DOHH2 (cell line): ENCODE measurements around the gene TMCC1.

Experiments
- H3F3A ChIP-seq: fragments of 200-600 bp; sonication (generic), shearing (Covaris generic); 2 replicates; pipeline ENCODE4 v1.6.0; 2016; ENCODE audit warnings: antibody characterized with exemption, mild to moderate bottlenecking; ENCODE audit not compliant: control insufficient read depth, insufficient read depth
- H3K27ac ChIP-seq: fragments of 200-600 bp; sonication (generic); 2 replicates; pipeline ENCODE4 v1.5.1; 2014; ENCODE audit warnings: low read depth, mild to moderate bottlenecking, low read length, moderate library complexity
- H3K27me3 ChIP-seq: fragments of 200-600 bp; sonication (generic); 2 replicates; pipeline ENCODE4 v1.6.1; 2014; ENCODE audit warnings: mild to moderate bottlenecking, low read length, mixed read lengths; ENCODE audit not compliant: control insufficient read depth
- H3K36me3 ChIP-seq: fragments of 200-600 bp; sonication (generic); 2 replicates; pipeline ENCODE4 v1.6.1; 2014; ENCODE audit warnings: mild to moderate bottlenecking, low read length, moderate library complexity, mixed read lengths; ENCODE audit not compliant: control insufficient read depth
- H3K4me1 ChIP-seq: fragments of 200-600 bp; sonication (generic); 2 replicates; pipeline ENCODE4 v1.6.1; 2014; ENCODE audit warnings: mild to moderate bottlenecking, low read length, mixed read lengths; ENCODE audit not compliant: control insufficient read depth
- H3K4me2 ChIP-seq: fragments of 200-600 bp; sonication (generic); 2 replicates; pipeline ENCODE4 v1.6.0; 2014; ENCODE audit warnings: mild to moderate bottlenecking, low read length, moderate library complexity
- H3K4me3 ChIP-seq: fragments of 200-600 bp; sonication (generic); 2 replicates; pipeline ENCODE4 v1.5.1; 2014; ENCODE audit warnings: mild to moderate bottlenecking, low read length, mixed read lengths
- H3K79me2 ChIP-seq: fragments of 200-600 bp; sonication (generic); 2 replicates; pipeline ENCODE4 v1.6.1; 2014; ENCODE audit warnings: mild to moderate bottlenecking, low read length, mixed read lengths; ENCODE audit not compliant: control insufficient read depth
- H3K9me2 ChIP-seq: fragments of 200-600 bp; sonication (generic); replicated peaks from 2 replicates; pipeline ENCODE4 v1.6.1; 2014; ENCODE audit warnings: mild to moderate bottlenecking, low read length, mixed read lengths; ENCODE audit not compliant: control insufficient read depth
- H3K9me3 ChIP-seq: fragments of 200-600 bp; sonication (generic); 2 replicates; pipeline ENCODE4 v1.6.1; 2014; ENCODE audit warnings: antibody characterized with exemption, low read length, mixed read lengths; ENCODE audit not compliant: control insufficient read depth, insufficient read depth
- H4K20me1 ChIP-seq: fragments of 200-600 bp; sonication (generic); 2 replicates; pipeline ENCODE4 v1.6.0; 2014; ENCODE audit warnings: low read depth, mild to moderate bottlenecking, antibody characterized with exemption, low read length, moderate library complexity; ENCODE audit not compliant: control insufficient read depth, insufficient read depth
- EZH2phosphoT487 ChIP-seq: fragments of 200-600 bp; sonication (generic); IDR thresholded peaks from 2 replicates; pipeline ENCODE4 v1.6.1; 2017; ENCODE audit warnings: borderline replicate concordance, mild to moderate bottlenecking, antibody characterized with exemption, low read length, moderate library complexity, mixed read lengths
- TF ChIP-seq, protein P1 (sequence below): fragments of 200-600 bp; sonication (generic); IDR thresholded peaks from one replicate; pipeline ENCODE4 v1.5.1; 2014; ENCODE audit warnings: antibody characterized with exemption, mild to moderate bottlenecking, low read depth, low read length; ENCODE audit not compliant: poor library complexity, severe bottlenecking

The TMCC1 gene

DNA sequence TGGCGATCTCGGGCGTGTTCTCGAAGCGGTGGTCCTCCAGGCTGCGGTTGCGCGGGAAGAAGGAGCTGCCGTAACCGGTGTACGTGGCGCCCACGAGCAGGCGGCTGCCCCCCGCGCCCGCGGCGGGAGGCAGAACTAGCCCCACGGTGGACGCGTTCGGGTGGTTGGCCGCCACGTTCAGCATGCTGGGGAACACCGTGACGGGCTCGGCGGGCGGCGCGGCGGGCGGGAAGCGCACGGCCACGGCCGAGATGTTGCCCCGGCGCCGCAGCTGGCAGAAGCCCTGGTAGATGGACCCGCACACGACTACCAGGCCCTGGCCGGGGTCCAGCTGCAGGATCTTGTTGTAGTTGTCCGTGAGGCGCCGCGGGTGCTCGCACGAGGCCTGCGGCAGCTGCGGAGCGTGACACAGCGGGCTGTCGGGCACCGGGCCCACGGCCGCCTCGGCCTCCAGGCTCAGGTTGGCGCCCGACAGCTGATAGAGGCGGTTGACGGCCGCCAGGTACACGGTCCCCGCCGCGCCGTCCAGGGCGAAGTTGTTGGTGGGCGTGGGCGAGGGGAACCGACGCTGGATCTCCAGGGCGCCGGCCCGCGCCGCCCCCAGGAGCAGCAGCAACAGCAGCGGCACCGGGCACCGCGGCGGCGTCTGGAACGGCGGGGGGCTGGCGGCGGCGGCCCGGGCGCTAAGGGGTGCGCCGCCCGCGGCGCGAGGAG is 287.4 kb downstream of the TMCC1 start:
- H3K36me3 ChIP-seq, result no peaks in the 10 kb centered on the region
- no peaks in the 10 kb centered on the region for H3K9me2 ChIP-seq
- peak overlapping the region; percentile 81 for H3K4me2 ChIP-seq
- H3K27ac ChIP-seq, result no peak overlapping the region
- peak overlapping the region; percentile 73 for H3K4me3 ChIP-seq
- H3K9me3 ChIP-seq, result no peaks in the 10 kb centered on the region
- H3K4me1 ChIP-seq, result peaks cover 29% of the 10 kb centered on the region
- TF ChIP-seq EZH2phosphoT487, result peak; percentile 41; the same call in 1 of the 2 replicates
- TF ChIP-seq, protein P1, sequence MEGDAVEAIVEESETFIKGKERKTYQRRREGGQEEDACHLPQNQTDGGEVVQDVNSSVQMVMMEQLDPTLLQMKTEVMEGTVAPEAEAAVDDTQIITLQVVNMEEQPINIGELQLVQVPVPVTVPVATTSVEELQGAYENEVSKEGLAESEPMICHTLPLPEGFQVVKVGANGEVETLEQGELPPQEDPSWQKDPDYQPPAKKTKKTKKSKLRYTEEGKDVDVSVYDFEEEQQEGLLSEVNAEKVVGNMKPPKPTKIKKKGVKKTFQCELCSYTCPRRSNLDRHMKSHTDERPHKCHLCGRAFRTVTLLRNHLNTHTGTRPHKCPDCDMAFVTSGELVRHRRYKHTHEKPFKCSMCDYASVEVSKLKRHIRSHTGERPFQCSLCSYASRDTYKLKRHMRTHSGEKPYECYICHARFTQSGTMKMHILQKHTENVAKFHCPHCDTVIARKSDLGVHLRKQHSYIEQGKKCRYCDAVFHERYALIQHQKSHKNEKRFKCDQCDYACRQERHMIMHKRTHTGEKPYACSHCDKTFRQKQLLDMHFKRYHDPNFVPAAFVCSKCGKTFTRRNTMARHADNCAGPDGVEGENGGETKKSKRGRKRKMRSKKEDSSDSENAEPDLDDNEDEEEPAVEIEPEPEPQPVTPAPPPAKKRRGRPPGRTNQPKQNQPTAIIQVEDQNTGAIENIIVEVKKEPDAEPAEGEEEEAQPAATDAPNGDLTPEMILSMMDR, result no peak
- H3K79me2 ChIP-seq, result no peaks in the 10 kb centered on the region
- no peaks in the 10 kb centered on the region for H3F3A ChIP-seq
- H3K27me3 ChIP-seq, result peaks cover 24% of the 10 kb centered on the region
- no peaks in the 10 kb centered on the region; the same call in 1 of the 2 replicates for H4K20me1 ChIP-seq

DNA sequence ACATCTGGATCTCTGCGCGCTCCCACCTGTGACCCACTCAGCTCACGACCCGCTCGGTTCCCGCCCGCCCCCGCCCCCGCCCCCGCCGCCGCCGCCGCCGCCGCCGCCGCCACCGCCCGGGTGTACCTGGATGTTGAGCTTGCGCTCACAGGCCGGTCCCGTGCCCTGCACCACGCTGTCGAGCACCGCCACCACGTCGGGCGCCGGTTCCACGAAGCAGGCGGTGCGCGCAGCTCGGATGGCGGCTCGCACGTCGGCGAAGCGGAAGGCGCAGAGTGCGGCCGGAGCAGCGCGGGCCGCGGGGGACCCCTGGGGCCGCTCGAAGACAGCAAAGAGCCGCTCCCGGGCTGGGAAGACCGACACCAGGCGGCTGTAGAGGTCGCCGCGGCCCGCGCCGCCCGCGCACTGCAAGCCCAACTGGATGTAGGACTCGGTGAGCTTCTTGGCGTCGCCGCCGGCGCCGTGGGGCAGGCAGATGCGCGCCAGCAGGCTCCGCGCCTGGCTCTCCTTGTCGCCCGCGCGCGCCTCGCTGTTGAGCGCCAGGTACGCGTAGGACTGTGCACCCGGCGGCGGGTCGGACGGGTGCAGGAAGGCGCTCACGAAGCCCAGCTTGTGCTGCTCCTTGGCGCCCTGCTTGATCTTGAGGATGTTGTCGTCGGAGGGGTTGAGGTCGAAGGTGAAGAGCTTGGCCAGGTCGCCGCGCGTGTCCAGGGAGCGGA is 288.1 kb downstream of the TMCC1 start:
- H4K20me1 ChIP-seq, result no peaks in the 10 kb centered on the region; the same call in 1 of the 2 replicates
- H3K36me3 ChIP-seq, result no peaks in the 10 kb centered on the region
- TF ChIP-seq, protein P1, result no peak
- TF ChIP-seq EZH2phosphoT487, result no peak
- no peaks in the 10 kb centered on the region for H3F3A ChIP-seq
- no peaks in the 10 kb centered on the region for H3K79me2 ChIP-seq
- H3K27me3 ChIP-seq, result peaks cover 24% of the 10 kb centered on the region
- no peak overlapping the region for H3K27ac ChIP-seq
- H3K4me3 ChIP-seq, result peak overlapping the region; percentile 73
- H3K9me2 ChIP-seq, result no peaks in the 10 kb centered on the region
- peaks cover 29% of the 10 kb centered on the region for H3K4me1 ChIP-seq
- peak overlapping the region; percentile 81 for H3K4me2 ChIP-seq
- no peaks in the 10 kb centered on the region for H3K9me3 ChIP-seq

DNA sequence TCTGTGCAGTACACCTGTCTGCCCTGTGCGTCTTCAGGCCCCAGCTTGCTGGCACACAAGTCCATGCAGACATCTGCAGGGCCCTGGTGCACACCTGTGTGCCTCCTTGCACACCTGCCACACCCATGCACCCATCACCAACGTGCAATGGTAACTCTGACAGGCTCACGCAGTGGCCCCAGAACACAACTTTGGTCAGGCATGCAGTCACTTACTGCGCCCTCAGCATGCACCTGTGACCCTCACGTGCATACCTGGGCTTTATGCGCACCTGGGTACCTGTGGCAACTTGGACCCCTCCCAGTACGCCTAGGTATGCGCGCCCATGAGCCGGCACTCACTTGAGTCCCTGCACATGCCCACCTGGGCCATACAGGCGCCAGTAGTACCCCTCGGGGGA is 288.7 kb downstream of the TMCC1 start:
- Histone ChIP-seq H3K4me3 (no peak overlapping the region), H3K79me2 (no peaks in the 10 kb centered on the region)

More for the DNA sequence above, 288.7 kb downstream of the TMCC1 start:
- H3K27me3 ChIP-seq, result peaks cover 24% of the 10 kb centered on the region
- no peak overlapping the region for H3K27ac ChIP-seq
- TF ChIP-seq, protein P1, result no peak
- no peak for TF ChIP-seq EZH2phosphoT487
- H3K36me3 ChIP-seq, result no peaks in the 10 kb centered on the region
- H3F3A ChIP-seq, result no peaks in the 10 kb centered on the region
- H4K20me1 ChIP-seq, result no peaks in the 10 kb centered on the region; the same call in 1 of the 2 replicates
- H3K4me2 ChIP-seq, result no peak overlapping the region
- H3K9me2 ChIP-seq, result no peaks in the 10 kb centered on the region
- no peaks in the 10 kb centered on the region for H3K9me3 ChIP-seq
- peaks cover 29% of the 10 kb centered on the region for H3K4me1 ChIP-seq
